Cardiac muscle cell (in vitro differentiated cells and primary cell): ENCODE results near the gene CRIM1. TPM values are rescaled to one million over a fixed set of nuclear protein-coding genes. Genes with fewer than 3 reads are reported as not detected.

Experiments used
- DNase-seq, 2 donors: peaks; one replicate each; pipeline versions ENCODE4 v3.0.0 to v3.0.0-alpha.2; 2010 to 2017; ENCODE audit warnings: low read depth in 1 of 2, low spot score in 1 of 2
- H3K27ac ChIP-seq: fragments of 200-600 bp; sonication (generic); 2 replicates; pipeline ENCODE4 v1.5.1; 2016
- H3K27me3 ChIP-seq: fragments of 200-600 bp; sonication (generic); 2 replicates; pipeline ENCODE4 v1.6.0; 2016; ENCODE audit warnings: control low read depth
- H3K36me3 ChIP-seq: fragments of 200-600 bp; sonication (generic); 2 replicates; pipeline ENCODE4 v1.5.1; 2016; ENCODE audit warnings: control low read depth
- H3K4me1 ChIP-seq: fragments of 200-600 bp; sonication (generic); 2 replicates; pipeline ENCODE4 v1.8.1; 2017; ENCODE audit warnings: low read depth, mild to moderate bottlenecking, mixed run types
- H3K4me3 ChIP-seq: fragments of 200-600 bp; sonication (generic); 2 replicates; pipeline ENCODE4 v1.5.1; 2016; ENCODE audit warnings: mild to moderate bottlenecking
- H3K9me3 ChIP-seq: fragments of 200-600 bp; sonication (generic); 2 replicates; pipeline ENCODE4 v1.5.1; 2017; ENCODE audit warnings: low read depth, mild to moderate bottlenecking, control low read depth
- CTCF ChIP-seq: IDR thresholded peaks from 2 replicates; pipeline ENCODE4 v1.5.1; 2012; ENCODE audit warnings: low read depth, mild to moderate bottlenecking, low read length
- polyA plus RNA-seq: library from polyadenylated mRNA; unstranded; fragments of >200 nt; fragmentation: Nextera tagmentation; extraction: Ambion mirVana; gene quantifications from 2 replicates; pipeline ENCODE4 v1.2.1, GENCODE V29; 2016
- total RNA-seq: library from RNA; depleted of rRNA; stranded (reverse); fragments of >200 nt; gene quantifications from 2 replicates; pipeline ENCODE4 v1.2.3, GENCODE V29; 2016

Gene CRIM1
- total and polyA plus RNA-seq, 2 experiments from 2014 or later = 2.4 to 5.4 TPM

GRCh38 chr2:36370281-36370680 is 14.7 kb downstream of the CRIM1 start:
- Histone ChIP-seq H3K36me3 (no peaks in the 10 kb centered on the region), H3K9me3 (no peaks in the 10 kb centered on the region), H3K4me3 (no peak overlapping the region), H3K4me1 (peaks cover 30% of the 10 kb centered on the region), H3K27me3 (no peaks in the 10 kb centered on the region), H3K27ac (no peak overlapping the region)
- no peak for DNase-seq
- no peak for TF ChIP-seq CTCF

GRCh38 chr2:36371070-36371874 is 15.7 kb downstream of the CRIM1 start:
- peak in 1 of 2 donors; percentile 42 for DNase-seq
- Histone ChIP-seq H3K4me1 (peaks cover 32% of the 10 kb centered on the region), H3K27ac (no peak overlapping the region), H3K9me3 (no peaks in the 10 kb centered on the region), H3K27me3 (no peaks in the 10 kb centered on the region), H3K36me3 (no peaks in the 10 kb centered on the region), H3K4me3 (no peak overlapping the region)
- TF ChIP-seq CTCF = no peak

- no peaks in the 10 kb centered on the region for H3K36me3 ChIP-seq
- no peak for TF ChIP-seq CTCF
- peaks cover 31% of the 10 kb centered on the region for H3K4me1 ChIP-seq
- no peak overlapping the region for H3K27ac ChIP-seq
- peak in 1 of 2 donors; percentile 92 for DNase-seq
- no peaks in the 10 kb centered on the region for H3K27me3 ChIP-seq
- H3K4me3 ChIP-seq = no peak overlapping the region
- H3K9me3 ChIP-seq = no peaks in the 10 kb centered on the region
Measured at GRCh38 chr2:36371928-36372391, 16.4 kb downstream of the CRIM1 start.

- TF ChIP-seq CTCF = no peak
- Histone ChIP-seq H3K27ac (no peak overlapping the region), H3K4me1 (peaks cover 27% of the 10 kb centered on the region)
Measured at GRCh38 chr2:36373149-36373926, 17.8 kb downstream of the CRIM1 start.

GRCh38 chr2:36374585-36374984 is 19.0 kb downstream of the CRIM1 start:
- no peaks in the 10 kb centered on the region for H3K27me3 ChIP-seq
- TF ChIP-seq CTCF = no peak
- H3K9me3 ChIP-seq = no peaks in the 10 kb centered on the region
- H3K27ac ChIP-seq = no peak overlapping the region
- DNase-seq = no peak
- peaks cover 36% of the 10 kb centered on the region for H3K4me1 ChIP-seq
- H3K4me3 ChIP-seq = no peak overlapping the region
- H3K36me3 ChIP-seq = no peaks in the 10 kb centered on the region

More at GRCh38 chr2:36373149-36373926, 17.8 kb downstream of the CRIM1 start:
- Histone ChIP-seq H3K27me3 (no peaks in the 10 kb centered on the region), H3K9me3 (no peaks in the 10 kb centered on the region), H3K36me3 (no peaks in the 10 kb centered on the region), H3K4me3 (no peak overlapping the region)
- peak in 1 of 2 donors; percentile 86 for DNase-seq
